GM23338 (cell line): ENCODE measurements around the gene WDR87.

Source experiments
- EZH2 ChIP-seq: fragments of 200-600 bp; sonication (generic); IDR thresholded peaks from one replicate; pipeline ENCODE4 v1.8.0; 2017; ENCODE audit warnings: antibody characterized with exemption, mild to moderate bottlenecking, low read depth; ENCODE audit not compliant: unreplicated experiment
- EZH2phosphoT487 ChIP-seq: fragments of 200-600 bp; sonication (generic); IDR thresholded peaks from one replicate; pipeline ENCODE4 v1.8.1; 2018; ENCODE audit warnings: antibody characterized with exemption; ENCODE audit not compliant: unreplicated experiment
- JUNB ChIP-seq: IDR thresholded peaks from one replicate; pipeline ENCODE4 v1.6.1; 2016; ENCODE audit warnings: antibody characterized with exemption; ENCODE audit not compliant: unreplicated experiment
- POLR2AphosphoS5 ChIP-seq: IDR thresholded peaks from 2 replicates; pipeline ENCODE4 v1.6.1; 2016; ENCODE audit warnings: antibody characterized with exemption, low read depth
- REST ChIP-seq: IDR thresholded peaks from one replicate; pipeline ENCODE4 v1.6.1; 2018; ENCODE audit warnings: antibody characterized with exemption; ENCODE audit not compliant: unreplicated experiment
- STAT1 ChIP-seq: IDR thresholded peaks from one replicate; pipeline ENCODE4 v1.6.1; 2016; ENCODE audit warnings: antibody characterized with exemption; ENCODE audit not compliant: unreplicated experiment
- TF ChIP-seq, protein P1 (sequence below), 2 experiments: fragments of 200-600 bp in 1 of 2; sonication (generic) in 1 of 2; conservative IDR thresholded peaks; 2 replicates each; pipeline versions ENCODE4 v1.5.1 to v1.6.1; 2016 to 2017; ENCODE audit warnings: antibody characterized with exemption in 2 of 2, low read depth in 2 of 2, mild to moderate bottlenecking in 2 of 2, moderate library complexity in 1 of 2

- TF ChIP-seq POLR2AphosphoS5 (no peak), REST (no peak), EZH2 (no peak), JUNB (no peak), STAT1 (no peak), EZH2phosphoT487 (no peak)
- TF ChIP-seq, protein P1, sequence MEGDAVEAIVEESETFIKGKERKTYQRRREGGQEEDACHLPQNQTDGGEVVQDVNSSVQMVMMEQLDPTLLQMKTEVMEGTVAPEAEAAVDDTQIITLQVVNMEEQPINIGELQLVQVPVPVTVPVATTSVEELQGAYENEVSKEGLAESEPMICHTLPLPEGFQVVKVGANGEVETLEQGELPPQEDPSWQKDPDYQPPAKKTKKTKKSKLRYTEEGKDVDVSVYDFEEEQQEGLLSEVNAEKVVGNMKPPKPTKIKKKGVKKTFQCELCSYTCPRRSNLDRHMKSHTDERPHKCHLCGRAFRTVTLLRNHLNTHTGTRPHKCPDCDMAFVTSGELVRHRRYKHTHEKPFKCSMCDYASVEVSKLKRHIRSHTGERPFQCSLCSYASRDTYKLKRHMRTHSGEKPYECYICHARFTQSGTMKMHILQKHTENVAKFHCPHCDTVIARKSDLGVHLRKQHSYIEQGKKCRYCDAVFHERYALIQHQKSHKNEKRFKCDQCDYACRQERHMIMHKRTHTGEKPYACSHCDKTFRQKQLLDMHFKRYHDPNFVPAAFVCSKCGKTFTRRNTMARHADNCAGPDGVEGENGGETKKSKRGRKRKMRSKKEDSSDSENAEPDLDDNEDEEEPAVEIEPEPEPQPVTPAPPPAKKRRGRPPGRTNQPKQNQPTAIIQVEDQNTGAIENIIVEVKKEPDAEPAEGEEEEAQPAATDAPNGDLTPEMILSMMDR (conservative IDR thresholded peaks at IDR 0.05; ENCODE audit: low read depth in 2 of 2) = no peak
These were observed 47.5 kb upstream of the WDR87 start for GRCh38 chr19:37953918-37954303.
